CD4-positive, alpha-beta T cell treated with Interleukin-6 for 4 hours (primary cell): Measurements from ENCODE around the gene TDRD7.
A peak's percentile ranks its signal among the peaks of the same experiment; 100 is the strongest.

Experiments
- DNase-seq: peaks from one replicate; pipeline ENCODE4 v3.0.0-alpha.2; 2020; ENCODE audit warnings: mixed read lengths

Gene TDRD7

GRCh38 chr9:97411789-97412625 lies at the start of gene TDRD7:
TSS of gene TDRD7 (plus strand) at chr9:97412096. CDS start at chr9:97428466, 16,370 bp downstream.
- DNase-seq, result peak; percentile 96

GRCh38 chr9:97362777-97363545 lies 48.9 kb upstream of the TDRD7 start:
- no peak for DNase-seq

GRCh38 chr9:97363661-97364299 lies 48.1 kb upstream of the TDRD7 start:
- DNase-seq, result no peak

- no peak for DNase-seq
Observed at GRCh38 chr9:97364769-97365490, 47.0 kb upstream of the TDRD7 start.

GRCh38 chr9:97365634-97366033 lies 46.3 kb upstream of the TDRD7 start:
- no peak for DNase-seq

- no peak for DNase-seq
Observed at GRCh38 chr9:97366476-97366875, 45.4 kb upstream of the TDRD7 start.

GRCh38 chr9:97366889-97367288 lies 45.0 kb upstream of the TDRD7 start:
- DNase-seq, result no peak

- DNase-seq, result no peak
Observed at GRCh38 chr9:97367729-97368128, 44.2 kb upstream of the TDRD7 start.

- no peak for DNase-seq
Observed at GRCh38 chr9:97368964-97369363, 42.9 kb upstream of the TDRD7 start.

GRCh38 chr9:97372580-97372979 lies 39.3 kb upstream of the TDRD7 start:
- no peak for DNase-seq

GRCh38 chr9:97373331-97373730 lies 38.6 kb upstream of the TDRD7 start:
- DNase-seq, result no peak

GRCh38 chr9:97374811-97375210 lies 37.1 kb upstream of the TDRD7 start:
- no peak for DNase-seq

- DNase-seq, result no peak
Observed at GRCh38 chr9:97376902-97377301, 35.0 kb upstream of the TDRD7 start.

GRCh38 chr9:97382099-97382718 lies 29.7 kb upstream of the TDRD7 start:
- DNase-seq, result no peak

- DNase-seq, result no peak
Observed at GRCh38 chr9:97384406-97385262, 27.3 kb upstream of the TDRD7 start.

- no peak for DNase-seq
Observed at GRCh38 chr9:97385626-97386264, 26.2 kb upstream of the TDRD7 start.

- DNase-seq, result no peak
Observed at GRCh38 chr9:97386265-97386633, 25.6 kb upstream of the TDRD7 start.

GRCh38 chr9:97386733-97387503 lies 25.0 kb upstream of the TDRD7 start:
- peak; percentile 67 for DNase-seq

GRCh38 chr9:97387504-97387886 lies 24.4 kb upstream of the TDRD7 start:
- DNase-seq, result no peak
